C4-2B (cell line): ENCODE data around the gene ZNF423.

ENCODE experiments used
- CTCF ChIP-seq: fragments of 450-650 bp; conservative IDR thresholded peaks from 2 replicates; pipeline ENCODE4 v1.5.1; 2017; ENCODE audit warnings: mild to moderate bottlenecking
- ZFX ChIP-seq: fragments of 450-650 bp; IDR thresholded peaks from 2 replicates; pipeline ENCODE4 v1.6.1; 2017

- peak; percentile 82 for TF ChIP-seq CTCF
- no peak for TF ChIP-seq ZFX
These were observed 263.1 kb downstream of the ZNF423 start for GRCh38 chr16:49592546-49593423.
